Jurkat, Clone E6-1 (cell line): Measurements from ENCODE around the gene ELMOD2. TPM values are rescaled to one million over a fixed set of nuclear protein-coding genes. Genes with fewer than 3 reads are reported as not detected.
A peak's percentile ranks its signal among the peaks of the same experiment; 100 is the strongest.
"Not testable (repeated sequence)": the region's sequence is repeated elsewhere in the genome, so short reads cannot be mapped to it uniquely, and the experiment has no call there.

Source experiments
- DNase-seq: peaks from one replicate; pipeline ENCODE4 v3.0.0-alpha.2; 2011; ENCODE audit warnings: low read depth, low spot score
- H3K4me3 ChIP-seq: 2 replicates; pipeline ENCODE4 v1.5.1; 2011; ENCODE audit warnings: mild to moderate bottlenecking, low read length, control low read depth, moderate library complexity
- polyA plus RNA-seq: library from polyadenylated mRNA; unstranded; fragments of >200 nt; gene quantifications from one replicate; pipeline ENCODE4 v1.2.1, GENCODE V29; 2012; ENCODE audit warnings: missing spikeins; ENCODE audit not compliant: insufficient read length, insufficient read depth

Gene ELMOD2, protein sequence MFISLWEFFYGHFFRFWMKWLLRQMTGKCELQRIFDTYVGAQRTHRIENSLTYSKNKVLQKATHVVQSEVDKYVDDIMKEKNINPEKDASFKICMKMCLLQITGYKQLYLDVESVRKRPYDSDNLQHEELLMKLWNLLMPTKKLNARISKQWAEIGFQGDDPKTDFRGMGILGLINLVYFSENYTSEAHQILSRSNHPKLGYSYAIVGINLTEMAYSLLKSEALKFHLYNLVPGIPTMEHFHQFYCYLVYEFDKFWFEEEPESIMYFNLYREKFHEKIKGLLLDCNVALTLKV
- 32.1 TPM for polyA plus RNA-seq

DNA sequence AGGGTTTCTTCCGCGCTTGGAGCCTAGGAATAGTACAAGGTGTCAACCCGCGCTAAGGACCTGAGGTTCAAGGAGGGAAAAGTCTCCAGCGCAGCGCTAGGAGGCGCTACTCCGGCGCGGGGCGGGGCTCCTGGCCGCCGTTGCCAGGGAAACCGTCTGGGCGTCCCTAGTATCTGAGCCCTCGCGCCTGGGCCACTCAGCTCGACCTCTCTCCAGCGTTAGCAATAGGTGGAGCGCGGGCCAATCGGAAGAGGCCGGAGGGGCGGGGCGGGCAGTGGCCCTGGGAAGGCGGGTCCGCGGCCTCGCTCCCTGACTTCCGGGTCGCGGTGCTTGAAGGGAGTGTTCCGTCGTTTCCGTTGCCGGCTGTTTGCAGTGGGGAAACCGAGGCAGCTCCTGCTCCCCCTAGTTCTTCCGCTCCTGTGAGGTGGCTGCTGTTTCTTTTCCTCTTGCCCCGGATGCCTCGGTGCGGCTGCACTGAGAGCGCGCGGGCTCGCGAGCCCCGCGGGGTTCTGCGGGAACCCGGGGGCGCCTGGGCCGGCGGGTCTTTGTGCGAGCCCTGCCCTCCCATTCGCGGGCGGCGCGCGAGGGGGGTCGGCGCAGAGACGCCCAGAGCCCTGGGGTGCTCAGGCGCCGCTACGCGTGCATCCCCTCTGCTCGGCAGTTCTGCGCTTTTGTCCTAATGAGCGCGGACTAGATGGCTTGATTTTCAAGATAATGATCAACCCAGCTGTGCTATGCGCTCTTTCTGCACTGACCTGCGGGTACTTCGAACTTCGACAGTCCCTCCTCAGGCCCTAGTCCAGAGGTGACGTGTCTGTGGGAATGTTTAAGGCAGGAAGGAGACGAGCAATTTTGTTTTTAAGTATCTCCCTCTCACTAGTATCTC lies at the start of gene ELMOD2:
TSS of gene ELMOD2 (plus strand) at position 312 of the 886 bp plus-strand sequence. CDS start 1,261 bp downstream, outside the sequence.
- peak; percentile 94 for DNase-seq
- peak within 1 kb of the TSS; percentile 93 for H3K4me3 ChIP-seq

DNA sequence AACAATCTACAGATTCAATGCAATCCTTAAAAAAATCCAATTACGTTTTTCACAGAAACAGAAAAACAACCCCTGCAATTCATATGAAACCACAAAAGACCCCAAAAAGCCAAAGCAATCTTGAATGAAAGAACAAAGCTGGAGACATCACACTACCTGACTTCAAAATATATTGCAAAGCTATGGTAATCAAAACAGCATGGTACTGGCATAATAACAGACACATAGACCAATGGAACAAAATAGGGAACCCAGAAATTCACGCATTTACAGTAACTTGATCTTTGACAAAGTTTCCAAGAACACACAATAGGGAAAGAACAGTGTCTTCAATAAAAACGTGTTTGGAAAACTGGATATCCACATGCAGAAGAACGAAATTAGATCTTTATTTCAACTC lies 40.5 kb upstream of the ELMOD2 start:
- DNase-seq: no peak
- H3K4me3 ChIP-seq: no peak overlapping the region

DNA sequence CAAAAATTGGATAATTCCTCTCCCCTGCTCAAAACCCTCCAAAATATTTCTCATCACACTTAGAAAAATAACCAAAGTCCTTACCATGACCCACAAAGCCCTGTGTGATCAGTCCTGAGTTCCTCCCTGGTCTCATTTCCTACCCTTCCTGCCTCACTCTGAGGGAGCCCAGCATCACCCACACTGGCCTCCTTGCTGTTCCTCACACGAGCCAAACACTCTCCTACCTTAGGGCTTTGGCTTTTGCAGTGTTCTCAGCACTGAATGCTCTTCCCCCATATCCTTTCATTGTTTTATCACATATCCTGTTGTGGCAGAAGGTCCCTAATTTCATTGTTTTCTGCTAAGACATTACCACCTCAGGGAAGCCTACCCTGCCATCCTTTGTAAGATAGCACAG lies 38.0 kb upstream of the ELMOD2 start:
- no peak for DNase-seq
- no peak overlapping the region for H3K4me3 ChIP-seq

DNA sequence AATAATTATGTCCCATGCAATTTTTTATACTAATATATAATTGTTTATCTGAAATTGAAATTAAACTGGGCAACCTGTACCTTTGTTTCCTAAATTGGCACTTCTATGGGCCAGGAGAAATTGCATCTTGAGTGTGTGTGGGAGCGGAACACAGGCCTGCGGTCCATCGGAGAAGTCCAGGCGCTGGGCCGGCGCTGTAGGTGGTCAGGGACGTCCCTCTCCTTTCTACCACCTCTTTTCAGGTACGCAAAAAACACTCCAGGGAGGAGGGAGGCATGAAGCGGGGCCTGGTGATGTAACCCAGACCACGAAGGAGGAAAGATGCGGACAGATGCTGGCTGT lies 26.6 kb upstream of the ELMOD2 start:
- H3K4me3 ChIP-seq: no peak overlapping the region

DNA sequence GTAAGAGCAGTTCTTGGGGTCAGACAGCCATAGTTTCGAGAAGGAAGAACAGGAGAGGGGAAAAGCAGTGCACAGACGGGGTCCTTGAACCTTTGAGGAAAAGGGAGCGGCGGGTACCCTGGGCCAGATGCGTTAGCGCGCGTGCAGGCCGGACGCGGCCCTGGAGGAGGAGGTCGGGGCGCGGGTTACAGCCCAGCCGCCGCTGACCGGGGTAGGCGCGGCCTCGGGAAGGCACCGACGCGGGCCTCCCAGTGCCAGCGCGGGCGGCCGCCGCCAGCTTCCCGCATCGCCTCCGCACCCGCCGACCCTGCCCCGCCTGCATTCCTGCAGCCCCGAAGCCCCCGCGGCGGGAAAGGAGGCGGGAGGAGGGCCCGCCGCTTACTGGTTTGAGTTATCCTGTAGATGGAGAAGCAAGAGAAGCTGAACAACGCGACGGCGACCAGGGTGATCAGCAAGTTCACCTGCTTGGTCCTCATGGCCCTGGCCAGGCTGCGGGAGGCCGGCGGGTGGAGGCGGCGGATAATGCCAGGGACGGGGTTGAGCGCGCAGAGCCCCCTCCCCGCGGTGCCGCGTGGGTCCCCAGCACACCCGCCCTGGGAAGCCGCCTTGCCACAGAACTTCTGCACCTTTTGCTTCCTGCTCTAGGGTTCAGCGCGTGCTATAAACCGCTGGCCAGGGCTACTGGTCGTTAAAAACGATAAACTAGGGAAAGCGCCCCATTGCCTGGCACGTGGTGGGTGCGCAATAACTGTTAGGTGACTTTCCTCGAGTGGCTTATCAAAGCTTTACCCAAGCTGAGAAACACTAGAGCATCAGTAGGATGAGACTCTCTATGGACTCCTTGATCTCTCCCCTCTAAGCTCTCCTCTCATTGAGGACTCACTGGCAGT lies 26.0 kb upstream of the ELMOD2 start, which contains the start of gene MGAT4D:
TSS of gene MGAT4D (minus strand) at position 547 of the 890 bp plus-strand sequence. CDS start at position 476, 71 bp downstream.
- no peak for DNase-seq
- no peak within 1 kb of the TSS for H3K4me3 ChIP-seq

More for the DNA sequence above, 26.6 kb upstream of the ELMOD2 start:
- DNase-seq: no peak

DNA sequence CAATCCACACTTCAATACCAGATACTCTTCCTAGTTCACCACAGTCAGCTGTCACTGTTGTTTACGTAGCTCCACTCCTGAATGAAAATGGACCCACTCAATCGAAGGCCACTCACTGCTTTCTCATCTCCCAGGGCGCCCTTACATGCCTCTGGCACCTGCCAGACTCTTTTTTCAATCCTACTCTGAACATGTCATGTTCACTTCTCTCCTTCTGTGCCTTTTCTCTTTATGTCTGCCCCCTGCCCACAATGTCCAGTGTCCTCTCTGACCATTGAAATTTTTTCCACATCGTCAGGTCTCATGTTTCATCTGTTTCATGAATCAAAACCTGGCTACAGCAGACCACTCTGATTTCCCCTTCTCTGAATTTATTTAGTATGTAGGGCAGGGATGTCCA lies 24.6 kb upstream of the ELMOD2 start:
- no peak overlapping the region for H3K4me3 ChIP-seq
- DNase-seq: no peak

DNA sequence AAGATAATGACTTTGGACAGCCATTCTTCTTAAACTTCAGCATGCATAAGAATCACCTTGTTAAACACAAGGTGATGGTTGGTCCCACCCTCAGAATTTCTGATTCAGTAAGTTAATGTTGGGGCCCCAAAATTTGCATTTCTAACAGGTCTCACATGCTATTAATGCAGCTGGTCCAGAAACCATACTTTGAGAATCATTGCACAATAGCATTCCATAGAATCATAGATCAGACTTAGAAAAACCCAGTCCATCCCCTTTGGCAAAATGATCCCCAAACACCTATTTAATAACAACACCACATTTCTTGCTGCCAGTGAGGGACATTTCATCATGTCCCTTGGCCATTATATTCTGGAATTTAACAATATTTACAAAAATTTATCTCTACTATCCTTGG lies 19.7 kb upstream of the ELMOD2 start:
- H3K4me3 ChIP-seq: no peak overlapping the region
- no peak for DNase-seq

DNA sequence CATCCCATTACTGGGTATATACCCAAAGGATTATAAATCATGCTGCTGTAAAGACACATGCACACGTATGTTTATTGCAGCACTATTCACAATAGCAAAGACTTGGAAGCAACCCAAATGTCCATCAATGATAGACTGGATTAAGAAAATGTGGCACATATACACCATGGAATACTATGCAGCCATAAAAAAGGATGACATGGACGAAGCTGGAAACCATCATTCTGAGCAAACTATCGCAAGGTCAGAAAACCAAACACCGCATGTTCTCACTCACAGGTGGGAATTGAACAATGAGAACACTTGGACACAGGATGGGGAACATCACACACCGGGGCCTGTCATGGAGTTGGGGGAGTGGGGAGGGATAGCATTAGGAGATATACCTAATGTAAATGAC lies 10.2 kb upstream of the ELMOD2 start:
- not testable (repeated sequence) for DNase-seq, H3K4me3 ChIP-seq

DNA sequence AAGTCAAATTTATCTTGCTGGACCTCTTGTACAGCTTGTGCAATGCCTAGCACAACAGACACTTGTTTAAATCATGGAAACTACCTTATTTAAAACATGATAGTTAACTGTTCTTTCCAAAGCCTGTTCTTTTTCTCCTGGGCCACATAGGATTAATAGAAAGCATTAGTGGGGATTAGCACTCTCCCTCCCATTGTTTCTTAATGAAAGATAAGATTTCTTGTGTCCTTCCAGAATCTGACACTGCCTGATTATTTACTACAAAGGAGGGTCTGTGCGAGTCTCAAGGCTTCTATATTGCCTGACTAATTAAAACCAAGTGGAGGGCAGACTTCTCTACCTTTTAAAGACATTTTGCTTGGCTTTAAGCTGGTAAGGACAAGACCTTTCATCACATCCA lies 8.5 kb upstream of the ELMOD2 start:
- H3K4me3 ChIP-seq: no peak overlapping the region
- DNase-seq: no peak

DNA sequence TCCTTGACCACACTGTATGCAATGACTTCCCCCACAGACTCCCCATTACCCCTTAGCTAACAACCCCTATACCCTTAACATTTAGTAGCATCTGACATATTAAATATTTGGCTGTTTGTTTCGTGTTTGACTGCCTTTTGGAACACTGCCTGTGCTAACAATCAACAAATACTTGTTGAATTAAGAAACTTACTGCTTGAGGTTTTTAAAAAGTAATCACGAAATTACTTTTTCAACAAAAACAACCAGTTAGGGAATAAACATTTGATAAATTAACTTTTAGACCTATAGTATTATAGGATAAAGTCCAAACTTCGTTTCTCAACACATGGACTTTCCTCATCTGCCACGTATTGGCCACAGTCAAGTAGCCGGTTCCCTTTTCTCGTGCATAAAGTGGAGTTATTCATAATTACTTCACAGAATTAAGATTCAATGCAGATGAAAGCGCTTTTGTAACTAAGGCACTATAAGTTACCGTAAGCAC lies 555 bp upstream of the ELMOD2 start:
- DNase-seq: no peak
- peak overlapping the region; percentile 93 for H3K4me3 ChIP-seq

DNA sequence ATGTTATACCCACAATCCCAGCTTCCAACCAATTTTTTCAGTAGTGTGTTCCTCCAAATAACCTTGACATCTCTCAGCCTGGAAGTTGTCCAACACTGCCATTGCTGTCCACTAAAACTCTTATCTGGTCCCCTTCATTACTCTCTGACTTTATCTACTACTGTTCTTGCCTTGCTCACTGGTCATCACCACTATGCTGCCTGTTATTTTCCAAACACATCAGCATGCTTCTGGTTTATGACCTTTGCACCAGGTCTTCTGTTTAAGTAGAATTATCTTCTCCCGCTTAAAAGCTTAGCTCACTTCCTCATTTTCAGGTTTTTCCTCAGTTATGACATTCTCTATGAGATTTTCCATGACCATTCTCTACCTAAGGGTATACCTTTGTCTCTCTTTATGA lies 5.5 kb downstream of the ELMOD2 start:
- no peak for DNase-seq

DNA sequence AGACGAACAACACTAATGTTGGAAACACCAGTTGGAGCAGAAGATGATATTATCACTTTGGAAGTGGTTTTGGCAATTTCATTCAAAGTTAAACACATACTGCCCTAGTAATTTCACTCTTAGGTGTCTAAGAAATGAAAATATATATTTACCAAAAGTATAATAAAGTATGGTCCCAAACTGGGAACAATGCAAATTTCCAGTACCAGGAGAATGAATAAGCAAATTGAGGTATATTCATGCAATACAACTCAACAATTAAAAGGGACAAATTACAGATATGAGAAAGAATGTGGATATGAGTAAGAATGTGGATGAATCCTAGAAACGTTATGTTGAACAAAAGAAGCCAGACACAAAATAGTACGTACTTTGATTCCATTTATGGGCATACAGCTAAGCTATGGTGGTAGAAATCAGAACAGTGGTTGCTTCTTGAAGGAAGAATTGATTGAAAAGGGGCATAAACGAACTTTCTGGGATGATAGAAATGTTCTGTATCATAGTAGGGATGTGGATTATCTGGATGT lies 10.0 kb downstream of the ELMOD2 start:
- no peak overlapping the region for H3K4me3 ChIP-seq
- no peak for DNase-seq

More for the DNA sequence above, 5.5 kb downstream of the ELMOD2 start:
- H3K4me3 ChIP-seq: no peak overlapping the region

DNA sequence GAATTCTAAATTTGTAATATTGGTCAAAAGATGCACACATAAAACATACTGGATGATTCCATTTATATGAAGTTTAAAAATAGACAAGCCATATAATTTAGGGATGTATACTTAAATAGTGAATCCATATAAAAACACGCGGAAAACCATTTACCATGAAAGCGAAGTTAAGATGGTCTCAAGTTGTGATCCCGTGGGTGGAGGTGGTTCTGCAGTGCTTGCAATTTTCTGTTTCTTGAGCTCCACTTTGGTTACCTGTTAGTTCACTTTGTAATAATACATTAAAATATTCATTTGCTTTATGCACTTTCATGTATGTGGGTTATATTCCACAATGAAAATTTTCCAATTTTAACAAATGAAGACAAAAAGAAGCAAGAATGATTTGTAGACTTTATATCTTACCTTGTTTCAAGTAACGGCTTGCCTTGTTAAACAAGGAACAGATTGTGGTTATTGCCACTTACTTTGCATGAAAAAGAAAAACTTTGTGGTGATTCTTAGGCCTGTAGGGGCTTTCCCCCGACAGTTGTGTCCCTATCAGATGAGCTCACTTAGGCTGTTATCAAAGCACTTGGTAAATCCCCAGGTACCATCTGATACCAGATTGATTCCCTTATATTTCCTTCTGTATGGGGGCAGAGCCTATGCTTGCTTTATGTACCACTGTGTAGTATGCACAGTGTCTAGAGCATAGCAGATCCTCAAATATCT lies 32.6 kb downstream of the ELMOD2 start:
- peak; percentile 39 for DNase-seq
- no peak overlapping the region for H3K4me3 ChIP-seq

DNA sequence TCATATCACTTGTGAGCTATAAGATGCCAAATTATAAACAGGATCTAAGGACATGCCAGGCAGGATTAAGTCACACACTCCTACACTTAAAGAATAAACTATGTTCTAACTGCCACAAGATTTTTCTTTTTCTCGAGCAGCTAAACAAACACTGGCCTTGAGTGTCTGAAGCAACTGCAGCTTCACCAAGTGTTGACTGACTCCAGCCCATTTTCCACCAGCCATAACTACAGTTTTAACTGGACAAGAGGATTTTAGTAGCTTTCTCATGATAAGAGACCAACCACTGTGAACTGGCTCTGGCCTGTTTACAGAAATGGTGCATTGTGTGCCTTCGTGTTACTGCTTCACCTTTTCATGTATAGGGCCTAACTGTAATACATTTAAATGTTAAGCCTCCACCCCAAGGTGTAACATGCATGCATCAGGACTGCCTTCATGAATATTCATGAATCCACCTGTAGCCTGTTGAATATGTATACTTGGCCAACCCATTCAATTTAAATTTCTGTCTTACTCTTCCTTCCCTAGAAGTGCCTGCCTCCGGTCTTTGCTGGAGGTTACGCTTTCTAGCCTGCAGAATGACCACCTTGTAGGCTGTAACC lies 34.0 kb downstream of the ELMOD2 start:
- DNase-seq: no peak
- no peak overlapping the region for H3K4me3 ChIP-seq

DNA sequence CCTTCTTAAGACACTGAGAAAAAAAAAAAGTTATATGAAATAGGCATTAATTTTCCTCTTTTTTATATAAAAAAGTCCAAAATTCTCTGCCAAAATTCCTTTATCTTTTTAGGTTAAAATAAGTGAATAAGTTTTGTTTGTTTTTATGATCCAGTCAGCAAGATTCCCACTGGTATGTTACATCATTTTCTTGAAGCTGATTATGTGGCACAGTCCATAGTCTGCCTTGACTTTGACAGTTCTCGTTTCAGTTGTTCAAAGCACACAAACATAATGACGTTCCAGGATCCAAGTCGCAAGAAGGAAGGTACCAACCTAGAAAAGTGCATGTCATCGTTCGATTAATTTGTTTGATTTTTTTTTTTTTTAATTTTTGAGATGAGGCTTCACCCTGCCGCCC lies 35.7 kb downstream of the ELMOD2 start:
- DNase-seq: no peak
- no peak overlapping the region for H3K4me3 ChIP-seq

DNA sequence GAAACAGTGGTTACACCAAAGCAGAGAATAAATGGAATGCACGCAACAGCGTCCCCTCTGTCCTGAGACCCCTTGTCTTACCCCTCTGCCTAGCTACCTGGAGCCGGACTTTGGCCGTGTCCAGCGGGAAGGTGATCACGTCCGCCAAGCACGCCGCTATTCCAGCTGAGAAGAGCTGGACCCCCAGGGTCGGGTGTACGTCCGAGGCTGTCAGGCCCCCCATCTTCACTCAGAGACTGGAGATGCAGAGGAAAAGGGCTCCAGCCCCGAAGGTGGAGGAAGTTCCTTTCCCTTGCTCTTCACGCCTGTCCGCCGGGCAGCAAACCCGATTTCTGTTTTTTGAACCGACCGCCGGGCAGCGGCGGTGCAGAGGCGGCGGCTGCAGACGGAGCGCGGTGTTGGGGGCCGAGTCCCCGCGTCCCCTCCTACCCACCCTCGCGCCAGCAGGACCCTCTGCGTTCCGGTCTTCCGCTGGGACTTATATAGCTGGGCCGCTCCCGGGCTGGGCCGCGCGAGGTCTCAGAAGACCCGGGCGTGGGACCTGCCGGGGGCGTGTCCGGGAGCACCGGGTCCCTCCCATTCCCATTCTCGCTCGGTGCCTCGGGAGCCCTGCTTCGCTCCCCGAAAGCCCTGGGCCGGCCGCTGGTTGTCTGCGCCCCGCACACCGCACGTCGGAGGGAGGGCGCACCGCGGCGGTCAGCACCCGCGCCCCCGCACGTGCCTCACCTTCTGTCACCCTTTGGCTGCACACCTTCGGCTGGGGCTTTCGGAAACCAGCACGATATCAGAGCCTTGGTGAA lies 44.7 kb downstream of the ELMOD2 start, which contains the start of gene UCP1:
TSS of gene UCP1 (minus strand) at position 455 of the 800 bp plus-strand sequence. CDS start at position 223, 232 bp downstream.
- DNase-seq: no peak
- no peak within 1 kb of the TSS for H3K4me3 ChIP-seq

DNA sequence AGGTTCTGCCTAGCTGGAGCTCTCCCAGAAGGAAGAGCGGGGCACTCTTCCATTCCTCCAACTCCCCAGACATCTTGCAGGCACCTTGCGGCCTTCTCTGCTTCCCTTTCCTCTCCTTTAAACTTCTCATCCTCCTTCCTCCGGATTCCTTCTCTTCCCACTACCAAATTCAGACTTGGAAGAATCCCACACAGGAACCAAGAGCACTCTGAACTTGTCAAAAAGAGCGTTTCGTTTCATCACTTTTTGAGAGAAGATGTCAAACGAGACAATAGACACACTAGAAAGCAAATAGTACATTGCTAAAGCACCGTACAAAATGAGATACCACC lies 45.3 kb downstream of the ELMOD2 start:
- DNase-seq: no peak
- H3K4me3 ChIP-seq: no peak overlapping the region
